Measurements from ENCODE around the gene VAV3.
"Not testable (repeated sequence)": the region's sequence is repeated elsewhere in the genome, so short reads cannot be mapped to it uniquely, and the experiment has no call there.

The VAV3 gene

GRCh38 chr1:107683683-107684082, 281.3 kb downstream of the VAV3 start:
- DNase-seq (ENCODE audit: low read depth, low spot score), result no peak

DNA sequence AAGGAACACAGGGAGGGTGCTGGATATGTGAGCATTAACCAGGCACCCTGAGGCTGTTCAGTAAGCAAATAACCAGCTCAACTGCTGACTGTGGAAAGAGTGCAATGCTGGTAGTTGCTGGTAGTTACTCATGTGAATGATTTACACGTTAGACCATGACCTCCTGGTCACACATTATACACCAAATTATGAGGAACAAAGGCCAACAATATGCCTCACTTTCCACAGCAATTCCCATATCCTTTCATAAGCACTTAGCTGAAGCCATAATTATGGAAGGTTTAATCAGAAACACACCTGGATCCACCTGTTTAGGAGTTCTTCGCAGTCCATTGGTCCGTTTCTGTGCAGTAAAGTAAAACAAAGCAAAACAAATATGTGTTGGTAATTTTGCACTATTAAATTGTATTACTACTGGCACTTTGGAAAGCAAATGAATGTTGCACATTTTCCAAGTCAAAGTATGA, 281.8 kb downstream of the VAV3 start:
- no peak for DNase-seq (ENCODE audit: low read depth, low spot score)

DNA sequence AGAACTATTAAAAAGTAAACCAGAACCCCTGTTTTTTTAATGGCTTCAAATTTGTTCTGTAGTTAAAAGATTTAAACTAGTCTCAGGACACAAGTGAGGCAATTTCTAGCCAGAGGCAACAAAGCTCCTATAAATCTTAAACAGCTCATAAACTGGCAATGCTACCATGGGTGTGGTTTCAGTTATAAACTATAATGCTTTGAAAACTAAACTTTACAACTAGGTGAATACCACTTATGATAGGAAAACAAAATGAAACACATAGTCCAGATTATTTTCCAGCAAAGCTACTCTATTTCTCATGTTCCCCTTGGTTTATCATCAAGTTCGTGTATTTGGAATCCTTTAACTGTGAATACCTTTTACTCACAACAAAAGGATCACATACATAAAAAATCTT, 282.5 kb downstream of the VAV3 start:
- DNase-seq (ENCODE audit: low read depth, low spot score), result no peak

GRCh38 chr1:107681001-107681479, 283.9 kb downstream of the VAV3 start:
- DNase-seq (ENCODE audit: low read depth, low spot score), result no peak

- DNase-seq (ENCODE audit: low read depth, low spot score), result no peak
Observed at GRCh38 chr1:107680579-107680985, 284.4 kb downstream of the VAV3 start.

DNA sequence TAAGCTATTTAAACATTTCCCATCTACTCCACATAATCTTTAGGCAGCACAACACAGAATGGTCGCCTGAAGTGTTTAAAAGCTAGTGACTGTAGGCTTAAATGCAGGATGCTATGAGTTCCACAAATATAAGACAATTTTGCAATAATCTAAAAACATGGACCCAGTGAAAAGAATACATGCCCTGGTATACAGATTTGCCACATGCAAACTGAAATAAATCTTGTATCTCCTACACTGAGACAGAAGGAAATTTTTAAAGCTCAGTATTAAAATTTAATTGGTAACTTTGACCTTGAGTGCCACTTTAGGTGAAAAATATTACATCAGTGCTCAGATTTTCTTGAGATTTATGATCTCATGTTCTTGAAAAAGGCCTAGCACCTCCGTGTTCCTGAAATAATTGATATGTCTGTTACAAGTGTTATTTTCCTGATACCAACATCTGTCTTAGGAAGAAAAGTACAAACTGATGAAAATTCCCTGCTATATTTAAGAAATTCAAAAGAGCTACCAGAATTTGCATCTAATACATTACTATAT, 285.5 kb downstream of the VAV3 start:
- no peak for DNase-seq (ENCODE audit: low read depth, low spot score)

- no peak for DNase-seq (ENCODE audit: low read depth, low spot score)
Observed at GRCh38 chr1:107678993-107679392, 286.0 kb downstream of the VAV3 start.

DNA sequence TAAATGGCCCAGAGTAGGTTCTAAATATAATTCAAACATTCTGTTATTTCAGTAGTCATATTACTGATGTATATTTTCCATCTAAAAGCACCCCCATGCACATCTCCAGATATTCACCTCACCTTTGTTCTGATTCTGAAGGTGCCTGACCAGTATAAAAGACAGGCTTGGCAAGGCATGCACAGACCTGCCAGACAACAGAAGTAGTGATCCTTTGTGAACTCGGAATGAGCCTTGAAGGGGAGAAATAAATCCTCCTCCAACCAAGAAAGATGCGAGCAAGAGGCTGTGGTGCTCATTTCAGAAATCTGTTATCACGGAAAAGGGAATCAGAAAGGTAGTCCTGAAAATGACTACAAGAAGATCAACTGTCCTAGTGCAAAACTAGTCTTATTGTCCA, 287.3 kb downstream of the VAV3 start:
- no peak for DNase-seq (ENCODE audit: low read depth, low spot score)

DNA sequence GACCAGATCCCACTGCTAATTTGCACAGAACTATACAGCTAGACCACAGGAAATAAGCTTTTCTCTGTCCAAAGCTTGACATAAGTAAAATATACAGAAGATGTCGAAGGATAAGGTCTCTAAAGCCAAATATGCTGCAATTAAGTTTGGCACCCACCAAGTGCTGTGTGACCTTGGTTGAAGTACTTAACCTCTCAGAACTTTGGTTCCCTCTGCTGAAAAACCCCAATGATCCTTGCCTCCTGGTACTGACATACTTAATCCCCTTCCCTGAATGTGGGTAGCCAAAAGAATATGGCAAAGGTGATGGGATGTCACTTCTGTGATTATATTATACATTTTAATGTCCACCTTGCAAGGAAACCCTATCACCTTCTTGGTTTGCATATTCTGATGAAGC, 290.5 kb downstream of the VAV3 start:
- no peak for DNase-seq (ENCODE audit: low read depth, low spot score)

DNA sequence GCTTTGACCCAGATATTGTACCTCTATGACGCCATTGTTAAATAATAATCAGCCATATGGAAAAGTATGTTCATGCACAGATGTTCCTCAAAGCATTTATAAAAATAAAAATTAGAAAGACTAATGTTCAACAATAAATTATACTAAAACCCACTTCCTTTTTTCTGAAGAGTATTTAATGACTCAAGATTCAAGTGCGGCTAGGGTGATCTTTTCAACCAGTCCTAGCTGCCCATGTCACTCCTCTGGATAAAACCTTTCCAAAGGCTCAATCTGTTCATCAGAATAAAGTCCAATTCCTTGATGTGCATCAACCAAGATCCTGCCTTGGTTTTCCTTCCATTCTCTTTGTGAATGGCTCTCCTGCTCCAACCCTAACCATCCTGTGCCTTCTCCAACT, 292.0 kb downstream of the VAV3 start:
- DNase-seq (ENCODE audit: low read depth, low spot score), result no peak

- no peak for DNase-seq (ENCODE audit: low read depth, low spot score)
Observed at GRCh38 chr1:107670397-107671040, 294.5 kb downstream of the VAV3 start.

GRCh38 chr1:107669996-107670395, 295.0 kb downstream of the VAV3 start:
- no peak for DNase-seq (ENCODE audit: low read depth, low spot score)

DNA sequence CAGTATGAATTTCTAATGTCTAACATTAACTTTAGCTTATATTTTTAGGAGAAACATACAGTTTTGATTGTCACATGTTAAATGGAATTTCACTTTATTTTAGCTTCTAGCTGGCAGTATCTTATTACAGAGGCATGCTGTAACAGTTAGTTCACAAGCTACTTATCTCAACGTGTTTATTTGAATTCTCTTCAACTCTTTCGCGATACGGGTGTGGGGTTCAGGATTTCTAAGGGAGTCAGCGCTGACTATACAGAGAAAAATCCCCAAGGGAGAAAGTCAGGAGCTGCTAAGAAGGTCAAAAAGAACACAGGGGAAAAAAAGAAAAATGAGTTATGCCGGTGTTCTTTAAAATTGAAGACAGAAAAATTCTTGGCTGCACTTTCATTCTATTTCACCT, 296.2 kb downstream of the VAV3 start:
- no peak for DNase-seq (ENCODE audit: low read depth, low spot score)

GRCh38 chr1:107666493-107666892, 298.5 kb downstream of the VAV3 start:
- DNase-seq (ENCODE audit: low read depth, low spot score), result no peak

- no peak for DNase-seq (ENCODE audit: low read depth, low spot score)
Observed at GRCh38 chr1:107664982-107665925, 299.7 kb downstream of the VAV3 start.

DNA sequence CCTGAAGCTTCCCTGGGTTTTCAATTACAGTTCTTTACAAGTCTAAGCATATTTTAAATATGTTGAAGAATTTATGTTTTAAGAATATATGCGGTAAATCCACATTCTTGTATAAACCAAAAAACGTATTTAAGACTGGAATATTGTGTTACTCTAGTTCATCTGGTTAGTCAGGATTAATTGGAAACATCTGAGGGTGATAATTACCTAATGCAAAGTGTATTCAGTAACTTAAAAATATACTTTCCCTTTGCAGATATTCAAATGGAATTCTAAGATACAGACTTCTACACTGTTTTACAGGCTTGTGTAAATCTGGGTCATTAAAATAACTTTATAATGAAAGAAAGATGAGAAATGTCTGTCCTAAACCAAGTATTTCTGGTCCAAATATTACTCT, 302.0 kb downstream of the VAV3 start:
- DNase-seq (ENCODE audit: low read depth, low spot score), result no peak

- no peak for DNase-seq (ENCODE audit: low read depth, low spot score)
Observed at GRCh38 chr1:107661158-107661557, 303.8 kb downstream of the VAV3 start.

DNA sequence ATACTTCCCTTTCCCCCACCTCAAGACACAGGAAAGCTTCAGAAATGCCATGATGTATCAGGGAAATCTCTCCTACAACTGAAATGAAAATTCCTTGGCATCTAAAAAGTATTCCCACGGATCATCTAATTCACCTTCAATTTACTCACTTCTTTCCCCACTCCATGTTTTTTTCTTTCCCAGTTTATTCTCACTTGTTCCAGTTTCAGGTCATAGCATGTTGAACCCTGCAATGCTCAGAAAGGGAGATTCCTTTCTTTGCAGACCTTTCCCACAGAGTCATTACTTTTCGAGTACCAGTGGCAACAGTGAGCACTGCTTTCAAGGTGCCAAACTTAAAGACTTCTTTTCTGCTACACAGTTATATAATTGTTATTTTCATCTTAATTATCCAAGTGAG, 305.0 kb downstream of the VAV3 start:
- DNase-seq (ENCODE audit: low read depth, low spot score), result no peak

GRCh38 chr1:107657356-107657755, 307.6 kb downstream of the VAV3 start:
- DNase-seq (ENCODE audit: low read depth, low spot score), result no peak

GRCh38 chr1:107653765-107654164, 311.2 kb downstream of the VAV3 start:
- DNase-seq (ENCODE audit: low read depth, low spot score), result no peak

DNA sequence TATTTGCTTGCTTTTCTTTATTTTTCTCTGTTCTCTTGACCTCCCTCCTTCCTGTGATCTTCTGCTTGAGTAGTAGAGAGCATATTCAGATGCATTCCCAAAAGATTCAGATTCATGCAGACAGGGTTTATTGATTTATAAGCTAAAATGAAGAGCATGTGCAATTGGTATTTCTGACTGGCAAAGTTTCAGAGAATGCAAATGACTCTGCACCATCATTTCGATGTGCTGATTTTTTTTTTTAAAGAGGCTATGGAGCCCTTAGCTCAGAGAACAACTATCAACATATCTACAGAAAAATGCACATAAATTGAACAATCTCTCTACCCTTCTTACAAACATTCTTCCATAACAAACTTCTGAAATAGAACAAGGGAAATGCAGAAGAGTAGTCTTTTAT, 312.0 kb downstream of the VAV3 start:
- no peak for DNase-seq (ENCODE audit: low read depth, low spot score)

DNA sequence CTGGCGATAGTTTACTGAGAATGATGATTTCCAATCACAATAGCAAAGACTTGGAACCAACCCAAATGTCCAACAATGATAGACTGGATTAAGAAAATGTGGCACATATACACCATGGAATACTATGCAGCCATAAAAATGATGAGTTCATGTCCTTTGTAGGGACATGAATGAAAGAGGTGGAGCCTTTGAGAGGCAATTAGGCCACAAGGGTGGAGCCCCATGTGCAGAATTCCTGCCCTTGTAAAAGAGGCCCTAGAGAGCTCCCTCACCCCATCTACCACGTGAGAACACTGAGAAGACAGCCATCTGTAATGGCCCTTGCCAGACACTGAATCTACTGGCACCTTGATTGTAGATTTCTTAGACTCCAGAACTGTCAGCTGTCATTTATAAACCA, 314.2 kb downstream of the VAV3 start:
- not testable (repeated sequence) for DNase-seq (ENCODE audit: low read depth, low spot score)

- DNase-seq (ENCODE audit: low read depth, low spot score), result no peak
Observed at GRCh38 chr1:107649023-107649422, 316.0 kb downstream of the VAV3 start.

Measured in activated CD4-positive, CD25-positive, alpha-beta regulatory T cell treated with anti-CD3 and anti-CD28 coated beads, Interleukin-2, amount 50 U/mL, for 16 hours (primary cell).